Gastrocnemius medialis (tissue), 4 donors: ENCODE data around the gene TFEB.

Source experiments
- CTCF ChIP-seq, 5 experiments: fragments of 450-650 bp in 3 of 5; fragments of 200-600 bp in 2 of 5; sonication (generic) in 2 of 5; IDR thresholded peaks in 4 of 5; conservative IDR thresholded peaks in 1 of 5; 1 replicate in 4 of 5; 2 replicates in 1 of 5; pipeline ENCODE4 v1.5.1; 2016 to 2019; ENCODE audit warnings: antibody characterized with exemption in 5 of 5, mild to moderate bottlenecking in 3 of 5, moderate library complexity in 3 of 5
- POLR2A ChIP-seq, 2 donors: fragments of 450-650 bp; IDR thresholded peaks; one replicate each; pipeline ENCODE4 v1.6.1; 2017; ENCODE audit warnings: antibody characterized with exemption in 2 of 2, mild to moderate bottlenecking in 2 of 2, moderate library complexity in 2 of 2

- TF ChIP-seq CTCF (IDR thresholded peaks at IDR 0.05 in 4 of 5, conservative IDR thresholded peaks at IDR 0.05 in 1 of 5) (no peak), POLR2A (IDR thresholded peaks at IDR 0.05) (peak; percentile 85 to 89)
Observed at GRCh38 chr6:41733707-41734665, 1.4 kb downstream of the TFEB start.
